OCI-LY7 (cell line): ENCODE measurements around the gene GJD2. TPM values are rescaled to one million over a fixed set of nuclear protein-coding genes. Genes with fewer than 3 reads are reported as not detected.

Experiments used
- BruUV-seq: library from RNA; stranded (reverse); fragments of 400-500 nt; replicated peaks from 2 replicates; lab custom pipeline; 2021; lab: Mats Ljungman, UMichigan
- CTCF ChIA-PET: fragments of 300-600 bp; sonication (Branson Sonifier 250); formaldehyde crosslinking; loops from one replicate; lab custom pipeline; 2022; ENCODE audit warnings: antibody characterized with exemption; ENCODE audit not compliant: unreplicated experiment; lab: Charles Lee
- POLR2A ChIA-PET: fragments of 300-600 bp; sonication (Branson Sonifier 250); formaldehyde crosslinking; loops from one replicate; lab custom pipeline; 2022; ENCODE audit warnings: antibody characterized with exemption; lab: Charles Lee
- DNase-seq: peaks from one replicate; pipeline ENCODE4 v3.0.0-alpha.2; 2015; ENCODE audit warnings: low spot score
- H2AFZ ChIP-seq: fragments of 200-600 bp; sonication (generic), shearing (Covaris generic); 2 replicates; pipeline ENCODE4 v1.6.1; 2014; ENCODE audit warnings: mild to moderate bottlenecking, antibody characterized with exemption, low read length, moderate library complexity
- H3K27ac ChIP-seq: fragments of 200-600 bp; sonication (generic); 2 replicates; pipeline ENCODE4 v1.5.1; 2014; ENCODE audit warnings: mixed run types, low read depth, mild to moderate bottlenecking, moderate library complexity, low read length, inconsistent platforms; ENCODE audit not compliant: poor library complexity, severe bottlenecking
- H3K36me3 ChIP-seq: fragments of 200-600 bp; sonication (generic); 2 replicates; pipeline ENCODE4 v1.6.1; 2014; ENCODE audit warnings: mild to moderate bottlenecking, antibody characterized with exemption, low read length, moderate library complexity, mixed read lengths; ENCODE audit not compliant: insufficient read depth
- H3K4me1 ChIP-seq: fragments of 200-600 bp; sonication (generic); 2 replicates; pipeline ENCODE4 v1.5.1; 2014; ENCODE audit warnings: mild to moderate bottlenecking, low read length; ENCODE audit not compliant: insufficient read depth, poor library complexity, severe bottlenecking
- H3K4me2 ChIP-seq: fragments of 200-600 bp; sonication (generic); 2 replicates; pipeline ENCODE4 v1.6.1; 2014; ENCODE audit warnings: mild to moderate bottlenecking, low read length
- H3K4me3 ChIP-seq: fragments of 200-600 bp; sonication (generic); 2 replicates; pipeline ENCODE4 v1.5.1; 2014; ENCODE audit warnings: mild to moderate bottlenecking, low read depth, low read length; ENCODE audit not compliant: poor library complexity, severe bottlenecking
- H3K79me2 ChIP-seq: fragments of 200-600 bp; sonication (generic); 2 replicates; pipeline ENCODE4 v1.6.1; 2016; ENCODE audit warnings: low read depth, mild to moderate bottlenecking, low read length, moderate library complexity, mixed read lengths; ENCODE audit not compliant: insufficient read depth
- H3K9me2 ChIP-seq: fragments of 200-600 bp; sonication (generic); 2 replicates; pipeline ENCODE4 v1.6.1; 2016; ENCODE audit warnings: mild to moderate bottlenecking, low read length, mixed read lengths; ENCODE audit not compliant: insufficient read depth
- H3K9me3 ChIP-seq: fragments of 200-600 bp; sonication (generic); 2 replicates; pipeline ENCODE4 v1.6.1; 2014; ENCODE audit warnings: mild to moderate bottlenecking, mixed run types, low read length, mixed read lengths
- H4K20me1 ChIP-seq: fragments of 200-600 bp; sonication (generic); 2 replicates; pipeline ENCODE4 v1.6.1; 2014; ENCODE audit warnings: mild to moderate bottlenecking, antibody characterized with exemption, low read length, moderate library complexity, mixed read lengths; ENCODE audit not compliant: insufficient read depth
- CTCF ChIP-seq: fragments of 200-600 bp; sonication (generic); conservative IDR thresholded peaks from 2 replicates; pipeline ENCODE4 v1.5.1; 2014; ENCODE audit warnings: mild to moderate bottlenecking, antibody characterized with exemption, low read length, moderate library complexity, mixed read lengths
- EZH2phosphoT487 ChIP-seq: fragments of 200-600 bp; sonication (generic); IDR thresholded peaks from 2 replicates; pipeline ENCODE4 v1.6.1; 2018; ENCODE audit warnings: low read depth, borderline replicate concordance, mild to moderate bottlenecking, mixed run types, antibody characterized with exemption, low read length, moderate library complexity, mixed read lengths
- intact Hi-C: fragments of 100-400 bp; cut with micrococcal nuclease; formaldehyde crosslinking; loops from one replicate; pipeline ENCODE4 v1.10.0; 2022; ENCODE audit not compliant: unreplicated experiment
- total RNA-seq, 2 experiments: library from RNA; depleted of rRNA in 1 of 2; stranded (reverse); fragments of >200 nt in 1 of 2; shearing (Covaris generic) in 1 of 2; gene quantifications; 2 replicates each; pipeline ENCODE4 v1.2.3, GENCODE V29; 2014 to 2022

GJD2 gene
- total RNA-seq, 2 experiments from 2014 or later: not detected

GRCh38 chr15:34754171-34754601 lies 612 bp downstream of the GJD2 start:
- no peaks in the 10 kb centered on the region for H4K20me1 ChIP-seq
- H3K36me3 ChIP-seq: no peaks in the 10 kb centered on the region
- ChIA-PET CTCF (no interaction called here), POLR2A (no interaction called here)
- no peaks in the 10 kb centered on the region for H3K79me2 ChIP-seq
- H3K4me1 ChIP-seq: no peaks in the 10 kb centered on the region
- no peak for DNase-seq
- no peak overlapping the region for H3K4me2 ChIP-seq
- BruUV-seq: no TSS peak
- intact Hi-C loops: no loop called here
- H3K9me2 ChIP-seq: no peaks in the 10 kb centered on the region
- no peaks in the 10 kb centered on the region for H3K9me3 ChIP-seq
- TF ChIP-seq EZH2phosphoT487 (no peak), CTCF (no peak)
- no peak overlapping the region for H2AFZ ChIP-seq
- H3K27ac ChIP-seq: no peak overlapping the region
- no peak overlapping the region for H3K4me3 ChIP-seq

- TF ChIP-seq CTCF (no peak), EZH2phosphoT487 (no peak)
- no peaks in the 10 kb centered on the region for H3K36me3 ChIP-seq
- no peaks in the 10 kb centered on the region for H3K9me3 ChIP-seq
- H4K20me1 ChIP-seq: no peaks in the 10 kb centered on the region
- CTCF ChIA-PET: no interaction called here
- no TSS peak for BruUV-seq
- no peaks in the 10 kb centered on the region for H3K9me2 ChIP-seq
- no peak overlapping the region for H3K4me3 ChIP-seq
- H2AFZ ChIP-seq: no peak overlapping the region
- no peak overlapping the region for H3K27ac ChIP-seq
- H3K4me1 ChIP-seq: no peaks in the 10 kb centered on the region
- no peak overlapping the region for H3K4me2 ChIP-seq
- intact Hi-C loops: no loop called here
- DNase-seq: no peak
- POLR2A ChIA-PET: no interaction called here
- H3K79me2 ChIP-seq: no peaks in the 10 kb centered on the region
These were observed 1.4 kb downstream of the GJD2 start for GRCh38 chr15:34753236-34753894.

- no peak overlapping the region for H3K4me3 ChIP-seq
- intact Hi-C loops: no loop called here
- H3K9me3 ChIP-seq: no peaks in the 10 kb centered on the region
- no peaks in the 10 kb centered on the region for H4K20me1 ChIP-seq
- BruUV-seq: no TSS peak
- no peaks in the 10 kb centered on the region for H3K36me3 ChIP-seq
- H3K4me1 ChIP-seq: no peaks in the 10 kb centered on the region
- no peak overlapping the region for H3K27ac ChIP-seq
- no peak for TF ChIP-seq EZH2phosphoT487
- TF ChIP-seq CTCF: no peak
- H3K9me2 ChIP-seq: no peaks in the 10 kb centered on the region
- ChIA-PET POLR2A (no interaction called here), CTCF (no interaction called here)
- H2AFZ ChIP-seq: no peak overlapping the region
- H3K4me2 ChIP-seq: no peak overlapping the region
- no peak for DNase-seq
- no peaks in the 10 kb centered on the region for H3K79me2 ChIP-seq
These were observed 5.1 kb downstream of the GJD2 start for GRCh38 chr15:34749691-34750090.
